RWPE2 (cell line): ENCODE results near the gene KIF26B.

Experiments used
- ATAC-seq: fragments of 200-7000 bp; cut with Tn5 transposase; 3 replicates; pipeline ENCODE4 v1.9.1; 2021; ENCODE audit warnings: low read depth
- DNase-seq: peaks from one replicate; pipeline ENCODE4 v3.0.0-alpha.2; 2020; ENCODE audit warnings: low spot score
- H3K27ac ChIP-seq: fragments of 450-650 bp; 2 replicates; pipeline ENCODE4 v1.5.1; 2017; ENCODE audit warnings: mild to moderate bottlenecking; ENCODE audit not compliant: poor library complexity, severe bottlenecking
- H3K27me3 ChIP-seq: fragments of 250-450 bp; sonication (Bioruptor Pico); 2 replicates; pipeline ENCODE4 v1.5.1; 2021; ENCODE audit warnings: mild to moderate bottlenecking, moderate library complexity; ENCODE audit not compliant: insufficient read depth, poor library complexity, severe bottlenecking
- H3K36me3 ChIP-seq: fragments of 250-450 bp; sonication (Bioruptor Pico); 2 replicates; pipeline ENCODE4 v1.5.1; 2020; ENCODE audit warnings: low read depth, mild to moderate bottlenecking, moderate library complexity
- H3K4me1 ChIP-seq: fragments of 250-450 bp; sonication (Bioruptor Pico); 2 replicates; pipeline ENCODE4 v1.5.1; 2021; ENCODE audit warnings: mild to moderate bottlenecking, moderate library complexity; ENCODE audit not compliant: insufficient read depth, poor library complexity, severe bottlenecking
- H3K4me3 ChIP-seq: fragments of 250-450 bp; sonication (Bioruptor Pico); 2 replicates; pipeline ENCODE4 v1.5.1; 2021; ENCODE audit warnings: mild to moderate bottlenecking, moderate library complexity; ENCODE audit not compliant: severe bottlenecking
- H3K9me3 ChIP-seq: fragments of 250-450 bp; sonication (Bioruptor Pico); 2 replicates; pipeline ENCODE4 v1.5.1; 2021; ENCODE audit warnings: mild to moderate bottlenecking, moderate library complexity; ENCODE audit not compliant: severe bottlenecking
- CTCF ChIP-seq: fragments of 450-650 bp; IDR thresholded peaks from one replicate; pipeline ENCODE4 v1.5.1; 2017; ENCODE audit warnings: mild to moderate bottlenecking, moderate library complexity; ENCODE audit not compliant: poor library complexity, severe bottlenecking

Gene KIF26B

GRCh38 chr1:245560316-245560859 lies 405.6 kb downstream of the KIF26B start:
- Histone ChIP-seq H3K27ac (no peak overlapping the region), H3K9me3 (no peaks in the 10 kb centered on the region), H3K27me3 (no peaks in the 10 kb centered on the region), H3K36me3 (no peaks in the 10 kb centered on the region), H3K4me1 (no peaks in the 10 kb centered on the region), H3K4me3 (no peak overlapping the region)
- no peak for TF ChIP-seq CTCF
- no peak for DNase-seq
- ATAC-seq = no peak

GRCh38 chr1:245561665-245562234 lies 407.0 kb downstream of the KIF26B start:
- no peak for ATAC-seq
- no peak overlapping the region for H3K27ac ChIP-seq
- H3K9me3 ChIP-seq = no peaks in the 10 kb centered on the region
- H3K4me1 ChIP-seq = no peaks in the 10 kb centered on the region
- DNase-seq = no peak
- H3K36me3 ChIP-seq = no peaks in the 10 kb centered on the region
- H3K27me3 ChIP-seq = no peaks in the 10 kb centered on the region
- no peak overlapping the region for H3K4me3 ChIP-seq
- no peak for TF ChIP-seq CTCF

- DNase-seq (no peak), ATAC-seq (no peak)
- Histone ChIP-seq H3K27ac (no peak overlapping the region), H3K4me1 (no peaks in the 10 kb centered on the region), H3K27me3 (no peaks in the 10 kb centered on the region), H3K36me3 (no peaks in the 10 kb centered on the region), H3K9me3 (no peaks in the 10 kb centered on the region), H3K4me3 (no peak overlapping the region)
- no peak for TF ChIP-seq CTCF
Observed at GRCh38 chr1:245566134-245566533, 411.3 kb downstream of the KIF26B start.

GRCh38 chr1:245566952-245567351 lies 412.2 kb downstream of the KIF26B start:
- H3K27me3 ChIP-seq = no peaks in the 10 kb centered on the region
- H3K4me3 ChIP-seq = no peak overlapping the region
- H3K36me3 ChIP-seq = no peaks in the 10 kb centered on the region
- H3K4me1 ChIP-seq = no peaks in the 10 kb centered on the region
- TF ChIP-seq CTCF = no peak
- ATAC-seq (no peak), DNase-seq (no peak)
- H3K9me3 ChIP-seq = no peaks in the 10 kb centered on the region
- no peak overlapping the region for H3K27ac ChIP-seq

- Histone ChIP-seq H3K4me3 (no peak overlapping the region), H3K27me3 (no peaks in the 10 kb centered on the region), H3K4me1 (no peaks in the 10 kb centered on the region), H3K27ac (no peak overlapping the region), H3K36me3 (no peaks in the 10 kb centered on the region), H3K9me3 (no peaks in the 10 kb centered on the region)
- no peak for ATAC-seq
- TF ChIP-seq CTCF = no peak
- DNase-seq = no peak
Observed at GRCh38 chr1:245571815-245572294, 417.1 kb downstream of the KIF26B start.
